HL-60/S4 treated with phorbol 12-myristate 13-acetate at 8.2 ng/mL for 4 days and 3 days (cell line): Measurements from ENCODE around the gene AFMID.
"Not testable (repeated sequence)": the region's sequence is repeated elsewhere in the genome, so short reads cannot be mapped to it uniquely, and the experiment has no call there.

Source experiments
- in situ Hi-C: fragments of 300-500 bp; cut with MboI; formaldehyde crosslinking; loops from 2 replicates; pipeline ENCODE4 v1.15.0; 2022; ENCODE audit warnings: low sequenced_read_pairs

The AFMID gene

GRCh38 chr17:78186692-78187595 is at the start of gene AFMID, which contains the start of gene TK1:
Gene AFMID, plus strand, starts transcription at chr17:78187362. Its CDS starts 9 bp downstream, at chr17:78187371.
Gene TK1, minus strand, starts transcription at chr17:78187052. Its CDS starts 58 bp downstream, at chr17:78186994.
- in situ Hi-C loops = no loop called here

- in situ Hi-C loops = no loop called here
Measured at GRCh38 chr17:78137392-78138203, 49.6 kb upstream of the AFMID start.

- in situ Hi-C loops = no loop called here
Measured at GRCh38 chr17:78138204-78139060, 48.7 kb upstream of the AFMID start.

- in situ Hi-C loops = not testable (repeated sequence)
Measured at GRCh38 chr17:78139861-78140168, 47.3 kb upstream of the AFMID start.

- in situ Hi-C loops = no loop called here
Measured at GRCh38 chr17:78140169-78141051, 46.8 kb upstream of the AFMID start.

GRCh38 chr17:78141437-78142118 is 45.6 kb upstream of the AFMID start:
- in situ Hi-C loops = no loop called here

- in situ Hi-C loops = no loop called here
Measured at GRCh38 chr17:78142119-78142861, 44.9 kb upstream of the AFMID start.

GRCh38 chr17:78143214-78144146 is 43.7 kb upstream of the AFMID start:
- in situ Hi-C loops = no loop called here

GRCh38 chr17:78144147-78144719 is 42.9 kb upstream of the AFMID start:
- in situ Hi-C loops = no loop called here

GRCh38 chr17:78144736-78145641 is 42.2 kb upstream of the AFMID start:
- in situ Hi-C loops = no loop called here

GRCh38 chr17:78146471-78146869 is 40.7 kb upstream of the AFMID start:
- in situ Hi-C loops = no loop called here

GRCh38 chr17:78146881-78147280 is 40.3 kb upstream of the AFMID start:
- in situ Hi-C loops = no loop called here

- in situ Hi-C loops = no loop called here
Measured at GRCh38 chr17:78147315-78147998, 39.7 kb upstream of the AFMID start.

- in situ Hi-C loops = no loop called here
Measured at GRCh38 chr17:78148286-78149016, 38.7 kb upstream of the AFMID start.

- in situ Hi-C loops = no loop called here
Measured at GRCh38 chr17:78151514-78152008, 35.6 kb upstream of the AFMID start.
